GM13977 (cell line): ENCODE data around the gene MYB.

Source experiments
- DNase-seq: peaks from one replicate; pipeline ENCODE4 v3.0.0; 2012; ENCODE audit warnings: low spot score
- in situ Hi-C: fragments of 300-500 bp; cut with MboI; formaldehyde crosslinking; loops from one replicate; pipeline ENCODE4 v1.12.0; 2022; ENCODE audit warnings: low sequenced_read_pairs, low pct_unique_long_range_greater_than_20kb, mixed read lengths, inconsistent platforms; ENCODE audit not compliant: unreplicated experiment
- TF ChIP-seq, protein P1 (sequence below): IDR thresholded peaks from 2 replicates; pipeline ENCODE4 v1.5.1; 2012; ENCODE audit warnings: mild to moderate bottlenecking, control low read depth; ENCODE audit not compliant: insufficient read depth; ENCODE audit errors: extremely low read depth, missing control alignments

The MYB gene

DNA sequence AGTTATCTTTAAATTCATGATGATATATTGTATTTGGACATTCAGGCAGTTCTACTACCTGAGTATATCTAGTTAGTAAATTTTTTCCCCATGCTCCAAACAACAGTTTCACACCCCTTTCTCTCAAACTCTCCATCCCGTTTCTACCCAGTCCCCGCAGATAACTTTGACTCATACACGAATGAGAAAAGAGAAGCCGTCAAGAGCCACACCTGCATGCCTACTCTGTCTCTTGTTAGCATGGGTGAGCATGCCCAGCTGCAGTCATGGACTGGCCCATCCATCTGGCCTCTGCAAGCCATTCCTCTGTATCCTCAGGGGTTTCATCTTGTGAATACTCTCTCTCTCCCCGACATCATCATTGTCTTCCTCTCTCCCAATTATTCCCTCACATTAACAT is 41.5 kb downstream of the MYB start:
- in situ Hi-C loops, result no loop called here
- DNase-seq, result no peak
- TF ChIP-seq, protein P1, sequence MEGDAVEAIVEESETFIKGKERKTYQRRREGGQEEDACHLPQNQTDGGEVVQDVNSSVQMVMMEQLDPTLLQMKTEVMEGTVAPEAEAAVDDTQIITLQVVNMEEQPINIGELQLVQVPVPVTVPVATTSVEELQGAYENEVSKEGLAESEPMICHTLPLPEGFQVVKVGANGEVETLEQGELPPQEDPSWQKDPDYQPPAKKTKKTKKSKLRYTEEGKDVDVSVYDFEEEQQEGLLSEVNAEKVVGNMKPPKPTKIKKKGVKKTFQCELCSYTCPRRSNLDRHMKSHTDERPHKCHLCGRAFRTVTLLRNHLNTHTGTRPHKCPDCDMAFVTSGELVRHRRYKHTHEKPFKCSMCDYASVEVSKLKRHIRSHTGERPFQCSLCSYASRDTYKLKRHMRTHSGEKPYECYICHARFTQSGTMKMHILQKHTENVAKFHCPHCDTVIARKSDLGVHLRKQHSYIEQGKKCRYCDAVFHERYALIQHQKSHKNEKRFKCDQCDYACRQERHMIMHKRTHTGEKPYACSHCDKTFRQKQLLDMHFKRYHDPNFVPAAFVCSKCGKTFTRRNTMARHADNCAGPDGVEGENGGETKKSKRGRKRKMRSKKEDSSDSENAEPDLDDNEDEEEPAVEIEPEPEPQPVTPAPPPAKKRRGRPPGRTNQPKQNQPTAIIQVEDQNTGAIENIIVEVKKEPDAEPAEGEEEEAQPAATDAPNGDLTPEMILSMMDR, result no peak

DNA sequence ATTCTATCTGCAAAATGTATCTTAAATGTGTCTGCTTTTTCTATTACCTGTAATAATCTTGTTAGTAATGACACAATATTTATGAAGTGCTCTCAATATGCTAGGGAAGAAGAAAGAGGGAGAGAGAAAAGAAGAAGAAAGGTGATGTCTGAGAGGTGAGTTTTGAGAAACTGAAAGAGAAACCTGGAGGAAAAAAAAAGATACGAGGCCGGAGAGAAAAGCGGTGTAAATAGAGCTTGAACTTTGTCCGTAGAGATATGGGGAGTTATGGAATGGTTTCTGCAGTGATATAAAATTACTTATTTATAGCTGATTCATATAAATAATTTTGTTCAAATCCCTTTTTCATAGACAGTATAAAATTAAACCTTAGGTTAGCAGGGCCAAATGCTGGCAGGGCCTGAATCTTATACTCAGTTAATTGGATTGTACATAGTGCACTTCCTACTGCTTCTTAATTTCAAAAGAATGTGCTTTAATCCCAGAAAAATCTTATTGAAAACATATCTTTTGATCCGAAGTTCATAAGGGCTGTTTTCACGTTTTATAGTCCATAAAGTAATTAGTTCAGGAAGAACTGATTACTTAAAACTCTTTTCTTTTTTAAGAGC is 43.0 kb downstream of the MYB start:
- in situ Hi-C loops, result no loop called here
- TF ChIP-seq, protein P1, result no peak
- DNase-seq, result no peak

DNA sequence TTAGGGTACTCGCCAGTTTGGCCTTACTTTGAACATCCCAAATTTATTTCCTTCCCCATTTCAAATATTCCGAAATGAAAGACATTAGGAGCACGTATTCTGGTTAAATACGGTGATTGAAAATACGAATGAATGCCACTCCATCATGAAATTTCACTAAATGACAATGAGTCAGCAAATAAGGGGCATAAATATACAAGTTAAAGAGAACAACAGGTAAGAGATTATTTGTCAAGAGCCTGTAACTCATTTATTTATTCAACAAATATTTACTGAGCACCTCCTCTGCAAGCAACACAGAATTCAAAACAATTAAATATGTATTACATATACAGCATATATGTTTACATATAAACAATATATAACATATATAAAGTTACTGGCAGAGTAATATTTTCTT is 44.8 kb downstream of the MYB start:
- in situ Hi-C loops, result no loop called here
- TF ChIP-seq, protein P1, result no peak
- DNase-seq, result no peak

GRCh38 chr6:135226537-135226936 is 45.4 kb downstream of the MYB start:
- DNase-seq, result peak; percentile 48
- TF ChIP-seq, protein P1, result no peak
- in situ Hi-C loops, result no loop called here

- no peak for DNase-seq
- in situ Hi-C loops, result no loop called here
- TF ChIP-seq, protein P1, result no peak
Measured at GRCh38 chr6:135227349-135227748, 46.2 kb downstream of the MYB start.

- no peak for DNase-seq
- TF ChIP-seq, protein P1, result no peak
- in situ Hi-C loops, result no loop called here
Measured at GRCh38 chr6:135227758-135228157, 46.6 kb downstream of the MYB start.
